Parathyroid adenoma (tissue), 2 donors: Measurements from ENCODE around the gene NDUFS4.
"Not testable (repeated sequence)": the region's sequence is repeated elsewhere in the genome, so short reads cannot be mapped to it uniquely, and the experiment has no call there.

ENCODE experiments used
- H2AFZ ChIP-seq: fragments of 300-600 bp; sonication (generic); one replicate; pipeline ENCODE4 v1.7.0; 2017; ENCODE audit warnings: antibody characterized with exemption, mild to moderate bottlenecking
- H3K27ac ChIP-seq: fragments of 300-600 bp; sonication (generic); one replicate; pipeline ENCODE4 v1.7.0; 2017
- H3K27me3 ChIP-seq: fragments of 300-600 bp; sonication (generic); one replicate; pipeline ENCODE4 v1.7.0; 2017; ENCODE audit warnings: low read length; ENCODE audit not compliant: control insufficient read depth, insufficient read depth
- H3K36me3 ChIP-seq: fragments of 300-600 bp; sonication (generic); one replicate; pipeline ENCODE4 v1.7.0; 2017; ENCODE audit warnings: low read length; ENCODE audit not compliant: control insufficient read depth, insufficient read depth
- H3K4me1 ChIP-seq: fragments of 300-600 bp; sonication (generic); one replicate; pipeline ENCODE4 v1.7.0; 2017; ENCODE audit warnings: control low read depth
- H3K4me2 ChIP-seq: fragments of 300-600 bp; sonication (generic); one replicate; pipeline ENCODE4 v1.7.0; 2017; ENCODE audit warnings: low read length
- H3K4me3 ChIP-seq: fragments of 300-600 bp; sonication (generic); one replicate; pipeline ENCODE4 v1.7.0; 2017; ENCODE audit warnings: low read depth, low read length
- H3K79me2 ChIP-seq: fragments of 300-600 bp; sonication (generic); one replicate; pipeline ENCODE4 v1.7.0; 2017; ENCODE audit warnings: control low read depth
- H3K9ac ChIP-seq: fragments of 300-600 bp; sonication (generic); one replicate; pipeline ENCODE4 v1.7.0; 2017; ENCODE audit warnings: mild to moderate bottlenecking
- H3K9me3 ChIP-seq: fragments of 300-600 bp; sonication (generic); one replicate; pipeline ENCODE4 v1.7.0; 2017; ENCODE audit warnings: low read length; ENCODE audit not compliant: control insufficient read depth
- CTCF ChIP-seq: fragments of 300-600 bp; sonication (generic); IDR thresholded peaks from one replicate; pipeline ENCODE4 v1.7.0; 2017; ENCODE audit warnings: antibody characterized with exemption, mild to moderate bottlenecking
- donor health status: primary hyperparathyroidism.

NDUFS4 gene

DNA sequence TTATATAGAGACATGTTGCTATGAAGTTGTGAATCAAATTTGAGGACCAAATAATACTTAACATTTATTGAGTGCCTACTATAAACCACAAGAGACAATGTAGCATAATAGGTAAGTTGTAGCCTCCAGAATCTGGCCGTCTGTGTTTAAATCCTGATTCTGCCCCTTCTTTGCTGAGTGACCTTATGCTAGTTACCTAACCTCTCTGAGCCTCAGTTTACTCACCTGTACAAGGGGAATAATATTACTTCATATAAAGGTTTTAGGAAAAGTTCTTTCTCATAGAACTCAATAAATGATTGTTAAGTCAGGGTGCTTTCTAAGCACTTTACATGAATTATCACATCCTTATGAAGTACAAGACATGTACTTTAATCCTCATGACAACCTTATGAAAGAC, 120.6 kb downstream of the NDUFS4 start:
- H3K27ac ChIP-seq: no peak overlapping the region

GRCh38 chr5:53691014-53691413, 130.6 kb downstream of the NDUFS4 start:
- Histone ChIP-seq H3K36me3 (no peaks in the 10 kb centered on the region), H3K9ac (no peak overlapping the region), H3K4me3 (no peak overlapping the region), H3K9me3 (peaks cover under 1% of the 10 kb centered on the region), H3K4me1 (no peaks in the 10 kb centered on the region), H3K79me2 (no peaks in the 10 kb centered on the region), H2AFZ (no peak overlapping the region), H3K27me3 (no peaks in the 10 kb centered on the region), H3K27ac (no peak overlapping the region), H3K4me2 (no peak overlapping the region)
- no peak for TF ChIP-seq CTCF

More for the DNA sequence above, 120.6 kb downstream of the NDUFS4 start:
- Histone ChIP-seq H2AFZ (no peak overlapping the region), H3K4me3 (no peak overlapping the region), H3K36me3 (no peaks in the 10 kb centered on the region), H3K4me1 (no peaks in the 10 kb centered on the region), H3K4me2 (no peak overlapping the region), H3K79me2 (no peaks in the 10 kb centered on the region), H3K27me3 (no peaks in the 10 kb centered on the region), H3K9me3 (no peaks in the 10 kb centered on the region), H3K9ac (no peak overlapping the region)
- no peak for TF ChIP-seq CTCF

DNA sequence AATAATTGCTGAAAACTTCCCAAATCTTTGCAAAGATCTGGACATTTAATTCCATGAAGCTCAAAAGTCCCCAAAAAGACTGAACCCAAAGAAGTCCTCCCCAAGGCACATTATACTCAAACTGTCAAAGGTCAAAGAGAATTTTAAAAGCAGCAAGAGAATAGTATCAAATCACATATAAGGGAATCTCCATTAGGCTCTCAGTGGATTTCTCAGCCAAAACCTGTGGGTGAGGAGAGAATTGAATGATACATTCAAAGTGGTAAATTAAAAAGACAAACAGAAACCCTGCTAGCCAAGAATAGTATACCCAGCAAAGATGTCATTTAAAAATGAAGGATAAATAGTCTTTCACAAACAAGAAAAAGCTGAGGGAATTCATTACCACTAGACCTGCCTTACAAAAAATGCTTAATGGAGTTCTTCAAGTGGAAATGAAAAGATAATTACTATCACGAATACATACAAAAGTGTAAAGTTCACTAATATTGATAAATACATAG, 134.1 kb downstream of the NDUFS4 start:
- Histone ChIP-seq H3K9me3 (peaks cover 3% of the 10 kb centered on the region), H3K4me2 (no peak overlapping the region)

GRCh38 chr5:53710405-53710804, 150.0 kb downstream of the NDUFS4 start:
- not testable (repeated sequence) for H3K4me2 ChIP-seq, H3K36me3 ChIP-seq, H3K79me2 ChIP-seq, H3K4me1 ChIP-seq, H3K9ac ChIP-seq, H3K27me3 ChIP-seq, H3K27ac ChIP-seq, H3K4me3 ChIP-seq, H2AFZ ChIP-seq, H3K9me3 ChIP-seq

More for the DNA sequence above, 134.1 kb downstream of the NDUFS4 start:
- no peak overlapping the region for H3K27ac ChIP-seq
- no peak overlapping the region for H3K9ac ChIP-seq
- H3K36me3 ChIP-seq: no peaks in the 10 kb centered on the region
- H3K4me1 ChIP-seq: no peaks in the 10 kb centered on the region
- no peaks in the 10 kb centered on the region for H3K27me3 ChIP-seq
- H3K4me3 ChIP-seq: no peak overlapping the region
- no peak for TF ChIP-seq CTCF
- H2AFZ ChIP-seq: no peak overlapping the region
- H3K79me2 ChIP-seq: no peaks in the 10 kb centered on the region

GRCh38 chr5:53712327-53712726, 151.9 kb downstream of the NDUFS4 start:
- no peaks in the 10 kb centered on the region for H3K36me3 ChIP-seq
- H3K9ac ChIP-seq: no peak overlapping the region
- H3K79me2 ChIP-seq: no peaks in the 10 kb centered on the region
- H3K4me3 ChIP-seq: no peak overlapping the region
- H3K27ac ChIP-seq: no peak overlapping the region
- no peaks in the 10 kb centered on the region for H3K9me3 ChIP-seq
- no peak for TF ChIP-seq CTCF
- no peaks in the 10 kb centered on the region for H3K4me1 ChIP-seq
- H2AFZ ChIP-seq: no peak overlapping the region
- H3K4me2 ChIP-seq: no peak overlapping the region
- H3K27me3 ChIP-seq: no peaks in the 10 kb centered on the region
